ENCODE data around the gene CCT3. TPM values are rescaled to one million over a fixed set of nuclear protein-coding genes. Genes with fewer than 3 reads are reported as not detected.

CCT3 gene
- total and polyA plus RNA-seq, 12 donors: 108 to 505 (median 258) TPM

- Histone ChIP-seq H3K36me3 (replicated peaks in 1 of 2) (peaks cover 0 to 40% of the 10 kb centered on the region in 2 donors), H3K9me3 (replicated peaks in 1 of 3) (no peaks in the 10 kb centered on the region), H3K4me3 (no peak overlapping the region), H3K27me3 (no peaks in the 10 kb centered on the region), H3K4me1 (replicated peaks in 1 of 2) (peaks cover 16 to 26% of the 10 kb centered on the region in 2 donors), H3K27ac (no peak overlapping the region)
- WGBS, 4 donors: 90 to 94% (median 93%) methylated on average over 3 of the region's 3 CpGs
- TF ChIP-seq CTCF (IDR thresholded peaks at IDR 0.05) (no peak), POLR2A (IDR thresholded peaks at IDR 0.05) (no peak)
- intact Hi-C loops (cut with DNase I): no loop called here
- DNase-seq: no peak
Measured at GRCh38 chr1:156279837-156280236, 58.3 kb downstream of the CCT3 start.

DNA sequence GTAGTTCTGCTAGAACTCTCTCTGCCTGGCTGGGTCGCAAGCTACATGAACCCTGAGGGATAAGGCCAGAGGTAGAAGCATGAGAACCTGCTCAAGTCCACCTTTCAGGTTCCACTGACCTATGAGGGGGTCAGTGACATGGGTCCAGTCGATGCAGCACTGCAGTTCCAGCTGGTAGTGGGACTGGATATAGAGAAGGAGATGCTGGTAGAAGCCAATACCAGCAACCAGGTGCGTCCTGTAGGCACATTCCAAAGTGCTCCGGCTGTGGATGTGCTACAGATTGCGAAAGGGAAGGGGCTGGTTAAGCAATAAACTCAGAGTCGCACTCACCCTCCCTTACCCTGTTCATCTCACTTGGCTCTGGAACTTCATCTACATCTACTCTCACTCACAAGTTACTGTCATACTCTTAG, 61.1 kb downstream of the CCT3 start:
- intact Hi-C loops (cut with DNase I): no loop called here
- no peaks in the 10 kb centered on the region for H3K27me3 ChIP-seq
- WGBS, 4 donors: 57 to 75% (median 67%) methylated on average over 4 to 6 of the region's 6 CpGs
- H3K36me3 ChIP-seq (replicated peaks in 1 of 2): peaks cover 0 to 69% of the 10 kb centered on the region in 2 donors
- peaks cover 11 to 15% of the 10 kb centered on the region in 2 donors for H3K4me1 ChIP-seq (replicated peaks in 1 of 2)
- no peak overlapping the region for H3K4me3 ChIP-seq
- TF ChIP-seq CTCF (IDR thresholded peaks at IDR 0.05): no peak
- TF ChIP-seq POLR2A (IDR thresholded peaks at IDR 0.05): no peak
- peak in 1 of 7 donors; percentile 23 for DNase-seq
- H3K9me3 ChIP-seq (replicated peaks in 1 of 3): no peaks in the 10 kb centered on the region
- peak overlapping the region in 1 of 5 donors; percentile 2 for H3K27ac ChIP-seq

DNA sequence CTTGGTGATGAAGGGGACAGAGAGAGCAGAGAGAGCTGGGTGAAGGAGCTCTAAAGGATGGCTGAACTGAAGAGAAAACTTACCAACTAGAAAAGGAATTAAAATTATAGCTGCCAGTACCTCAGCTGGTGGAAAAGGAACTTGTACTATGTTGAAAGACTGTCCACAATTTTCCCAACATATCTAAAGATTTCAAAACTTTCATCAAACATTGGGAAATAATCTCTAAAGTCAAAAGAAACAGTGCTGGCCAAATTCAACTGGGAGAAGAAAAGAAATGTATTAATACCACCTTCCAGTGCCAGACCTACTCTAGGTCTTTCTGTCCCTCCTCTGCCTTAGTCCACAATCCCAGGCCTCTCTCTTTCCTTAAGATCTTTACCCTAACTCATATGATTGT, 61.6 kb downstream of the CCT3 start:
- Histone ChIP-seq H3K9me3 (replicated peaks in 1 of 3) (no peaks in the 10 kb centered on the region), H3K36me3 (replicated peaks in 1 of 2) (peaks cover 0 to 73% of the 10 kb centered on the region in 2 donors), H3K4me3 (no peak overlapping the region), H3K27ac (peak overlapping the region in 1 of 5 donors; percentile 2), H3K27me3 (no peaks in the 10 kb centered on the region), H3K4me1 (replicated peaks in 1 of 2) (peaks cover 8 to 11% of the 10 kb centered on the region in 2 donors)
- no peak for DNase-seq
- intact Hi-C loops (cut with DNase I): no loop called here
- TF ChIP-seq POLR2A (IDR thresholded peaks at IDR 0.05) (no peak), CTCF (IDR thresholded peaks at IDR 0.05) (no peak)

GRCh38 chr1:156270314-156270713, 67.8 kb downstream of the CCT3 start:
- WGBS, 4 donors: 94 to 100% (median 98%) methylated on average over 3 of the region's 3 CpGs
- Histone ChIP-seq H3K9me3 (replicated peaks in 1 of 3) (no peaks in the 10 kb centered on the region), H3K36me3 (replicated peaks in 1 of 2) (peaks cover 0 to 99% of the 10 kb centered on the region in 2 donors), H3K27me3 (no peaks in the 10 kb centered on the region), H3K27ac (no peak overlapping the region), H3K4me3 (no peak overlapping the region), H3K4me1 (replicated peaks in 1 of 2) (no peaks in the 10 kb centered on the region)
- TF ChIP-seq POLR2A (IDR thresholded peaks at IDR 0.05) (no peak), CTCF (IDR thresholded peaks at IDR 0.05) (no peak)
- intact Hi-C loops (cut with DNase I): no loop called here
- no peak for DNase-seq

Measured in adrenal gland (tissue), 12 donors.